HL-60 (cell line): Measurements from ENCODE around the gene RHBDD1.

Experiments used
- DNase-seq, 2 experiments: peaks; one replicate each; pipeline ENCODE4 v3.0.0-alpha.2; 2010 to 2020; ENCODE audit warnings: low read depth in 1 of 2, low spot score in 1 of 2
- H3K27ac ChIP-seq: fragments of 250-450 bp; sonication (Bioruptor Pico); replicated peaks from 2 replicates; pipeline ENCODE4 v1.5.1; 2020; ENCODE audit warnings: mild to moderate bottlenecking, moderate library complexity
- H3K27me3 ChIP-seq: fragments of 250-450 bp; sonication (Bioruptor Pico); 2 replicates; pipeline ENCODE4 v1.5.1; 2021; ENCODE audit warnings: mild to moderate bottlenecking, moderate library complexity; ENCODE audit not compliant: insufficient read depth, poor library complexity, severe bottlenecking
- H3K4me3 ChIP-seq: replicated peaks from 2 replicates; pipeline ENCODE4 v1.5.1; 2011; ENCODE audit warnings: mild to moderate bottlenecking, control low read depth, low read length; ENCODE audit not compliant: insufficient read depth
- GABPA ChIP-seq: IDR thresholded peaks from 2 replicates; pipeline ENCODE4 v1.6.1; 2012; ENCODE audit warnings: low read depth
- POLR2AphosphoS5 ChIP-seq: IDR thresholded peaks from 2 replicates; pipeline ENCODE4 v1.6.1; 2012; ENCODE audit warnings: low read depth
- SPI1 ChIP-seq: IDR thresholded peaks from 2 replicates; pipeline ENCODE4 v1.6.1; 2012; ENCODE audit warnings: low read depth, mild to moderate bottlenecking, borderline replicate concordance
- long read RNA-seq: library from polyadenylated mRNA; unstranded; transcript quantifications from one replicate; pipeline ENCODE4 v2.0.0, GENCODE V29; 2020
- TF ChIP-seq, protein P1 (sequence below): IDR thresholded peaks from one replicate; pipeline ENCODE4 v1.5.1; 2011; ENCODE audit warnings: low read length, control low read depth, inconsistent platforms; ENCODE audit not compliant: insufficient read depth
- TF ChIP-seq, protein P2 (sequence below): IDR thresholded peaks from 2 replicates; pipeline ENCODE4 v1.6.1; 2012; ENCODE audit warnings: low read depth; ENCODE audit not compliant: insufficient replicate concordance

RHBDD1 gene, protein sequence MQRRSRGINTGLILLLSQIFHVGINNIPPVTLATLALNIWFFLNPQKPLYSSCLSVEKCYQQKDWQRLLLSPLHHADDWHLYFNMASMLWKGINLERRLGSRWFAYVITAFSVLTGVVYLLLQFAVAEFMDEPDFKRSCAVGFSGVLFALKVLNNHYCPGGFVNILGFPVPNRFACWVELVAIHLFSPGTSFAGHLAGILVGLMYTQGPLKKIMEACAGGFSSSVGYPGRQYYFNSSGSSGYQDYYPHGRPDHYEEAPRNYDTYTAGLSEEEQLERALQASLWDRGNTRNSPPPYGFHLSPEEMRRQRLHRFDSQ
- long read RNA-seq, full-length matches to known transcripts = 9 of 24 reads
- long read RNA-seq, partial matches to known transcripts = 3 of 24 reads
- long read RNA-seq, other reads (novel, unspliced or antisense) = 12 of 24 reads

DNA sequence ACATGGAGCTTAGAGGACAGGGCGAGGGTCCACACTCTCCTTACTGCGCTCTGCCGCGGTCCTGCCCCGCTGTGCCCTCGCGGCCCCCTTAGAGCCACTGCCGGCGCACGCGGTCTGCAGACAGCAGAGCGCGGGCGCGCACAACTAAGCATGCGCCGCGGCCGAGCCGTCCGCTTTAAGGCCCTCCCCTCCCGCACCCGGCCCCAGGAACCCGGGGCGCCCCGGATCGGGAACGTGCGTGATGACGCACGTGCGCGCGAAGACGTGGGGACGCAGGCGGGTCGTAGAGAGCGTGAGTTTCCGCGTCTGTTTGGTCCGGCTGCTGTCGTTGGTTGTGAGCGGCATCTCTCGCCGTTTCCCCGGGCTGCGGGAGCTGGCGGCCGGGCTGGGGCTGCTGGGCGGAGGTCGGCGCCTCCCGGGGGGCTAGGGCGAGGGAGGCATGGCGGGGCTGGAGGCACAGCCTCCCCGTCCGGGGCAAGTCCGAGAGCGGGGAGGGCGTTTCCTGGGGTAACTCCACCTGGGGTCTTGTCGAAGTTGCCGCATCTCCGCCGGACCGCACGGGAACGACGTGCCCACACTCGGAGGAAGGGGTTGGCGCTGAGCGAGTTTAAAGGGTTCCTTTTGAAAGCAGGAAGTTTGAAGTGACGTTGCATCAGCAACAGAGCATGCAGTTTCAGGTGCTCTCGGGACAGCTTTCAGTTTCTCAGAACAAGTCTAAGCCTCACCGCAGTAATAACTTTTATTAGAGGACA is at the start of gene RHBDD1:
Gene RHBDD1, plus strand, starts transcription at position 259 of the 752 bp plus-strand sequence. CDS start 28,640 bp downstream, outside the sequence.
- TF ChIP-seq, protein P1, sequence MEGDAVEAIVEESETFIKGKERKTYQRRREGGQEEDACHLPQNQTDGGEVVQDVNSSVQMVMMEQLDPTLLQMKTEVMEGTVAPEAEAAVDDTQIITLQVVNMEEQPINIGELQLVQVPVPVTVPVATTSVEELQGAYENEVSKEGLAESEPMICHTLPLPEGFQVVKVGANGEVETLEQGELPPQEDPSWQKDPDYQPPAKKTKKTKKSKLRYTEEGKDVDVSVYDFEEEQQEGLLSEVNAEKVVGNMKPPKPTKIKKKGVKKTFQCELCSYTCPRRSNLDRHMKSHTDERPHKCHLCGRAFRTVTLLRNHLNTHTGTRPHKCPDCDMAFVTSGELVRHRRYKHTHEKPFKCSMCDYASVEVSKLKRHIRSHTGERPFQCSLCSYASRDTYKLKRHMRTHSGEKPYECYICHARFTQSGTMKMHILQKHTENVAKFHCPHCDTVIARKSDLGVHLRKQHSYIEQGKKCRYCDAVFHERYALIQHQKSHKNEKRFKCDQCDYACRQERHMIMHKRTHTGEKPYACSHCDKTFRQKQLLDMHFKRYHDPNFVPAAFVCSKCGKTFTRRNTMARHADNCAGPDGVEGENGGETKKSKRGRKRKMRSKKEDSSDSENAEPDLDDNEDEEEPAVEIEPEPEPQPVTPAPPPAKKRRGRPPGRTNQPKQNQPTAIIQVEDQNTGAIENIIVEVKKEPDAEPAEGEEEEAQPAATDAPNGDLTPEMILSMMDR = no peak
- TF ChIP-seq SPI1 (peak; percentile 41; the same call in 1 of the 2 replicates), GABPA (no peak; the same call in 1 of the 2 replicates), POLR2AphosphoS5 (peak; percentile 87)
- TF ChIP-seq, protein P2, sequence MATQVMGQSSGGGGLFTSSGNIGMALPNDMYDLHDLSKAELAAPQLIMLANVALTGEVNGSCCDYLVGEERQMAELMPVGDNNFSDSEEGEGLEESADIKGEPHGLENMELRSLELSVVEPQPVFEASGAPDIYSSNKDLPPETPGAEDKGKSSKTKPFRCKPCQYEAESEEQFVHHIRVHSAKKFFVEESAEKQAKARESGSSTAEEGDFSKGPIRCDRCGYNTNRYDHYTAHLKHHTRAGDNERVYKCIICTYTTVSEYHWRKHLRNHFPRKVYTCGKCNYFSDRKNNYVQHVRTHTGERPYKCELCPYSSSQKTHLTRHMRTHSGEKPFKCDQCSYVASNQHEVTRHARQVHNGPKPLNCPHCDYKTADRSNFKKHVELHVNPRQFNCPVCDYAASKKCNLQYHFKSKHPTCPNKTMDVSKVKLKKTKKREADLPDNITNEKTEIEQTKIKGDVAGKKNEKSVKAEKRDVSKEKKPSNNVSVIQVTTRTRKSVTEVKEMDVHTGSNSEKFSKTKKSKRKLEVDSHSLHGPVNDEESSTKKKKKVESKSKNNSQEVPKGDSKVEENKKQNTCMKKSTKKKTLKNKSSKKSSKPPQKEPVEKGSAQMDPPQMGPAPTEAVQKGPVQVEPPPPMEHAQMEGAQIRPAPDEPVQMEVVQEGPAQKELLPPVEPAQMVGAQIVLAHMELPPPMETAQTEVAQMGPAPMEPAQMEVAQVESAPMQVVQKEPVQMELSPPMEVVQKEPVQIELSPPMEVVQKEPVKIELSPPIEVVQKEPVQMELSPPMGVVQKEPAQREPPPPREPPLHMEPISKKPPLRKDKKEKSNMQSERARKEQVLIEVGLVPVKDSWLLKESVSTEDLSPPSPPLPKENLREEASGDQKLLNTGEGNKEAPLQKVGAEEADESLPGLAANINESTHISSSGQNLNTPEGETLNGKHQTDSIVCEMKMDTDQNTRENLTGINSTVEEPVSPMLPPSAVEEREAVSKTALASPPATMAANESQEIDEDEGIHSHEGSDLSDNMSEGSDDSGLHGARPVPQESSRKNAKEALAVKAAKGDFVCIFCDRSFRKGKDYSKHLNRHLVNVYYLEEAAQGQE = peak; percentile 58
- DNase-seq = peak; percentile 85 to 93
- Histone ChIP-seq H3K27me3 (no peaks in the 10 kb centered on the region), H3K4me3 (peak within 1 kb of the TSS; percentile 73), H3K27ac (peak within 1 kb of the TSS; percentile 98)

DNA sequence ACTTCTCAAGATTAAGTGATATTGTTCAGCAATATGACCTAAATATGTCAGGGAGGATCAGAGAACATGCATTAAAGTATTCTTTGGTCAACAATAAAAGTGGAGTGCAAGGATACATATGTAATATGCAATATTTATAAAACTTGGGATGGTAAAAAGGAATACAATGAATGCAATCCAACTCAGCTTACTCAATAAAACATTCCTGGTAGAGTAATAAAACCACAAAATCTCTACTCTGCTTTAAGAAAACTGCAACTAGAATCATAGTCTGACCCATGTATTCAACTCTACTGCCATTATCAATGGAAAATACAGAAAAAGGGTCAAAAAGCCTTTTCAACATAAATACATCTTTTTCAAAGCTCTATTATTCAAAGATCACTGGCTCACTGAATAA is 47.8 kb upstream of the RHBDD1 start:
- Histone ChIP-seq H3K4me3 (no peak overlapping the region), H3K27me3 (no peaks in the 10 kb centered on the region), H3K27ac (no peak overlapping the region)
- no peak for TF ChIP-seq GABPA
- TF ChIP-seq SPI1 = no peak
- TF ChIP-seq, protein P2 = no peak
- TF ChIP-seq, protein P1 = no peak
- no peak for TF ChIP-seq POLR2AphosphoS5
- DNase-seq = no peak

DNA sequence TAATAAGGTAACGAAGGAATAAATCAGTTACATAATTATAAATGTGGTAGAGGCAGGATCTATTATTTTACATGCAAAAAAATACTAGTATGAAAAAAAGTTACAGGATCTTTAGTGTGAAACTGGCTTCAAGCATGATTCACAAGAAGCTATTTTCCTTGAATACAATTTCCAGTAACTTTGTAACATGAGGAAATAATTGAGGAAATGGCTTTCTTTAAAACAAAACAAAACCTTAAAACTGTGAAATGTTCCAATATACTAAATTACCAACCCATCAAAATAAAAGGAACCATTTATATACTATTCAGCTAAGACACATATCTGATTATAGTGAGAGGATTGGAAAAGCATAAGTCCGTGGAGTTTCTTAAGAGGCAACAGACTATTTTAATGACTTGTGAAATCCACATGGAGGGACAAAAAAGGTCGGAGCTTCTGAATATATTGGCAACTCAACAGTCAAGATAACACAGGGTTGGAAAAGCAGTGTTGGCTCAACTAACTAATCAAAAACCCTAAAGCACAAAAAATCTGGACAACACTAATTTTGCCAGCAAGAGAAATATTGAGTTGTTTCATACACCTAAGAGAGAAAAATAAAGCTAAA is 46.9 kb upstream of the RHBDD1 start:
- H3K4me3 ChIP-seq = no peak overlapping the region
- TF ChIP-seq POLR2AphosphoS5 (no peak), SPI1 (no peak), GABPA (no peak)
- TF ChIP-seq, protein P1 = no peak
- TF ChIP-seq, protein P2 = no peak
- no peaks in the 10 kb centered on the region for H3K27me3 ChIP-seq
- H3K27ac ChIP-seq = no peak overlapping the region
- no peak for DNase-seq
